Caco-2 (cell line): ENCODE data around the gene LMAN1L. TPM values are rescaled to one million over a fixed set of nuclear protein-coding genes. Genes with fewer than 3 reads are reported as not detected.

ENCODE experiments used
- BruUV-seq: library from RNA; stranded (reverse); fragments of 400-500 nt; replicated peaks from 2 replicates; lab custom pipeline; 2021; lab: Mats Ljungman, UMichigan
- CTCF ChIA-PET: fragments of 300-600 bp; sonication (Branson Sonifier 250); formaldehyde crosslinking; loops from one replicate; lab custom pipeline; 2022; ENCODE audit warnings: antibody characterized with exemption; lab: Charles Lee
- POLR2A ChIA-PET: fragments of 300-600 bp; sonication (Branson Sonifier 250); formaldehyde crosslinking; loops from one replicate; lab custom pipeline; 2022; ENCODE audit warnings: antibody characterized with exemption; lab: Charles Lee
- DNase-seq, 2 experiments: peaks; one replicate each; pipeline versions ENCODE4 v3.0.0 to v3.0.0-alpha.2; 2020 to 2022
- H3K27me3 ChIP-seq: replicated peaks from 2 replicates; pipeline ENCODE4 v1.6.0; 2011; ENCODE audit warnings: low read length; ENCODE audit not compliant: control insufficient read depth, insufficient read depth
- H3K36me3 ChIP-seq: 2 replicates; pipeline ENCODE4 v1.5.1; 2011; ENCODE audit warnings: low read length; ENCODE audit not compliant: control insufficient read depth, insufficient read depth
- H3K4me1 ChIP-seq: fragments of 250-450 bp; sonication (Bioruptor Pico); 2 replicates; pipeline ENCODE4 v1.5.1; 2020; ENCODE audit warnings: mild to moderate bottlenecking
- H3K4me3 ChIP-seq: 2 replicates; pipeline ENCODE4 v1.5.1; 2011; ENCODE audit warnings: low read depth, mild to moderate bottlenecking, control low read depth, low read length
- H3K9me3 ChIP-seq: fragments of 250-450 bp; sonication (Bioruptor Pico); 2 replicates; pipeline ENCODE4 v1.5.1; 2020; ENCODE audit warnings: mild to moderate bottlenecking, moderate library complexity
- H3K27ac Mint-ChIP-seq: one replicate; pipeline ENCODE4 v1.8.0; 2022; ENCODE audit warnings: mixed read lengths; ENCODE audit not compliant: unreplicated experiment
- H3K27me3 Mint-ChIP-seq: one replicate; pipeline ENCODE4 v1.8.0; 2022; ENCODE audit warnings: mixed read lengths; ENCODE audit not compliant: insufficient read depth, unreplicated experiment
- H3K36me3 Mint-ChIP-seq: one replicate; pipeline ENCODE4 v1.8.0; 2022; ENCODE audit warnings: mild to moderate bottlenecking, mixed read lengths; ENCODE audit not compliant: insufficient read depth, unreplicated experiment
- H3K4me1 Mint-ChIP-seq: one replicate; pipeline ENCODE4 v1.8.0; 2022; ENCODE audit warnings: low read depth, mixed read lengths; ENCODE audit not compliant: unreplicated experiment
- H3K4me3 Mint-ChIP-seq: one replicate; pipeline ENCODE4 v1.8.0; 2022; ENCODE audit warnings: mild to moderate bottlenecking, moderate library complexity, mixed read lengths; ENCODE audit not compliant: unreplicated experiment
- H3K9me3 Mint-ChIP-seq: one replicate; pipeline ENCODE4 v1.8.0; 2022; ENCODE audit warnings: mixed read lengths; ENCODE audit not compliant: unreplicated experiment
- intact Hi-C: fragments of 100-400 bp; cut with micrococcal nuclease; formaldehyde crosslinking; loops from one replicate; pipeline ENCODE4 v1.10.0; 2022; ENCODE audit not compliant: unreplicated experiment
- total RNA-seq: library from RNA; stranded (reverse); gene quantifications from 2 replicates; pipeline ENCODE4 v1.2.3, GENCODE V29; 2022
- TF ChIP-seq, protein P1 (sequence below), 2 experiments: fragments of 200-600 bp in 1 of 2; IDR thresholded peaks; 1 replicate in 1 of 2; 2 replicates in 1 of 2; pipeline versions ENCODE4 v1.5.1 to v1.8.0; 2011 to 2022; ENCODE audit warnings: antibody characterized with exemption in 1 of 2, control low read depth in 1 of 2, inconsistent platforms in 1 of 2, low read depth in 1 of 2, low read length in 1 of 2, mild to moderate bottlenecking in 1 of 2, moderate library complexity in 1 of 2; ENCODE audit not compliant: insufficient read depth in 1 of 2, severe bottlenecking in 1 of 2, unreplicated experiment in 1 of 2

The LMAN1L gene
- total RNA-seq, 1 experiment from 2014 or later = not detected

DNA sequence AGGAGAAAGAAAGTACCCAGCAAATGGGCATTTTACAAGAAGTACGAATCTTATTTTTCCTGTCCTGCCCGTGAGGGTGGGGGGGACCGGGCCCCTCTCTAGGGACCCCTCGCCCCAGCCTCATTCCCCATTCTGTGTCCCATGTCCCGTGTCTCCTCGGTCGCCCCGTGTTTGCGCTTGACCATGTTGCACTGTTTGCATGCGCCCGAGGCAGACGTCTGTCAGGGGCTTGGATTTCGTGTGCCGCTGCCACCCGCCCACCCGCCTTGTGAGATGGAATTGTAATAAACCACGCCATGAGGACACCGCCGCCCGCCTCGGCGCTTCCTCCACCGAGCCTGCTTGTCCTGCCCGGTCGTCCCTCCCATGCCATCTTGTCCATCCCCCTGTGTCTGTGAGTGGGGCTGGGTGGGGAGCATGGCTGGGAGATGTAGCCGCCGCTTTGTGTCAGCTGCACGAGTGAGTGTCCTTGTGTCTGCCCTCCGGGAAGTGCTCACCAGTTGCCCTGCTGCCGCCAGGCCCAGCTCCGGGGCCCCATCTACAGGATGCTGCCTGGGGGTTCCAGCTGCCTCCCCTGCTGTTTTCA, 9.7 kb upstream of the LMAN1L start:
- no peaks in the 10 kb centered on the region for H3K9me3 Mint-ChIP-seq
- CTCF ChIA-PET = no interaction called here
- H3K4me1 ChIP-seq = no peaks in the 10 kb centered on the region
- H3K4me3 Mint-ChIP-seq = no peak overlapping the region
- TF ChIP-seq, protein P1, sequence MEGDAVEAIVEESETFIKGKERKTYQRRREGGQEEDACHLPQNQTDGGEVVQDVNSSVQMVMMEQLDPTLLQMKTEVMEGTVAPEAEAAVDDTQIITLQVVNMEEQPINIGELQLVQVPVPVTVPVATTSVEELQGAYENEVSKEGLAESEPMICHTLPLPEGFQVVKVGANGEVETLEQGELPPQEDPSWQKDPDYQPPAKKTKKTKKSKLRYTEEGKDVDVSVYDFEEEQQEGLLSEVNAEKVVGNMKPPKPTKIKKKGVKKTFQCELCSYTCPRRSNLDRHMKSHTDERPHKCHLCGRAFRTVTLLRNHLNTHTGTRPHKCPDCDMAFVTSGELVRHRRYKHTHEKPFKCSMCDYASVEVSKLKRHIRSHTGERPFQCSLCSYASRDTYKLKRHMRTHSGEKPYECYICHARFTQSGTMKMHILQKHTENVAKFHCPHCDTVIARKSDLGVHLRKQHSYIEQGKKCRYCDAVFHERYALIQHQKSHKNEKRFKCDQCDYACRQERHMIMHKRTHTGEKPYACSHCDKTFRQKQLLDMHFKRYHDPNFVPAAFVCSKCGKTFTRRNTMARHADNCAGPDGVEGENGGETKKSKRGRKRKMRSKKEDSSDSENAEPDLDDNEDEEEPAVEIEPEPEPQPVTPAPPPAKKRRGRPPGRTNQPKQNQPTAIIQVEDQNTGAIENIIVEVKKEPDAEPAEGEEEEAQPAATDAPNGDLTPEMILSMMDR (IDR thresholded peaks at IDR 0.05; ENCODE audit: insufficient read depth in 1 of 2, low read depth in 1 of 2, low read length in 1 of 2, severe bottlenecking in 1 of 2, unreplicated experiment in 1 of 2) = no peak
- H3K36me3 Mint-ChIP-seq = peaks cover 37% of the 10 kb centered on the region
- intact Hi-C loops = no loop called here
- H3K27ac Mint-ChIP-seq = no peak overlapping the region
- H3K27me3 Mint-ChIP-seq = no peaks in the 10 kb centered on the region
- no TSS peak for BruUV-seq
- no peak overlapping the region for H3K4me3 ChIP-seq
- H3K27me3 ChIP-seq = no peaks in the 10 kb centered on the region
- POLR2A ChIA-PET = no interaction called here
- H3K9me3 ChIP-seq = no peaks in the 10 kb centered on the region
- H3K4me1 Mint-ChIP-seq = no peaks in the 10 kb centered on the region
- peaks cover 6% of the 10 kb centered on the region for H3K36me3 ChIP-seq
- peak in 1 of 2 experiments; percentile 23 for DNase-seq

GRCh38 chr15:74804935-74805334, 7.7 kb upstream of the LMAN1L start:
- Mint-ChIP-seq H3K4me3 (no peak overlapping the region), H3K27ac (no peak overlapping the region), H3K4me1 (no peaks in the 10 kb centered on the region), H3K36me3 (peaks cover 37% of the 10 kb centered on the region), H3K27me3 (no peaks in the 10 kb centered on the region), H3K9me3 (no peaks in the 10 kb centered on the region)
- POLR2A ChIA-PET = interaction anchor here (0.6 kb wide), 1 partner anchor 19 kb away, joined by 3 read pairs; no protein-coding TSS in a partner anchor
- no TSS peak for BruUV-seq
- no peak for DNase-seq
- intact Hi-C loops = no loop called here
- CTCF ChIA-PET = interaction anchor here (1.0 to 1.1 kb wide), 3 partner anchors 15 to 36 kb away, joined by 3 to 4 read pairs (median 3); no protein-coding TSS in a partner anchor
- H3K36me3 ChIP-seq = peaks cover 6% of the 10 kb centered on the region
- TF ChIP-seq, protein P1 (IDR thresholded peaks at IDR 0.05; ENCODE audit: insufficient read depth in 1 of 2, low read depth in 1 of 2, low read length in 1 of 2, severe bottlenecking in 1 of 2, unreplicated experiment in 1 of 2) = no peak
- H3K4me1 ChIP-seq = no peaks in the 10 kb centered on the region
- H3K4me3 ChIP-seq = no peak overlapping the region
- no peaks in the 10 kb centered on the region for H3K9me3 ChIP-seq
- H3K27me3 ChIP-seq = no peaks in the 10 kb centered on the region

DNA sequence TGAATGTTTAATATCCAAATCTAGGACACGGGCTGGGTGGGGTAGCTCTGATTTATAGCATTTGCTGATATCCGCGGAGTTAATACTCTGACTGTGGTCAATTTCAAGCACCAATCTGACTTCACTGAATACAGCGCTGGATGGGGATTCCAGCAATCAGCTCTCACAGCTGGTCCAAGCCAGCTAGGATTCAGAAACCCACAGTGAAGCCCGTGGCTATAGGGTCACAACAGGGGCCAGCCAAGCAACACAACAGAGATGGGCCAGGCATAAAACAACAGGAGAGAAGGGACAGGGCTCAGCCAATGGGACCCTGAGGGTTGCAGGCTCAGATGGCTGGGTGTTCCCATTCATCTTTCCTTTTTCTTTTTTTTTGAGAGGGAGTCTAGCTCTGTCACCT, 5.4 kb upstream of the LMAN1L start:
- Histone ChIP-seq H3K27me3 (no peaks in the 10 kb centered on the region), H3K4me1 (no peaks in the 10 kb centered on the region), H3K4me3 (no peak overlapping the region), H3K36me3 (no peaks in the 10 kb centered on the region), H3K9me3 (no peaks in the 10 kb centered on the region)
- Mint-ChIP-seq H3K4me3 (no peak overlapping the region), H3K9me3 (no peaks in the 10 kb centered on the region), H3K27ac (no peak overlapping the region), H3K4me1 (no peaks in the 10 kb centered on the region), H3K27me3 (no peaks in the 10 kb centered on the region), H3K36me3 (peaks cover 26% of the 10 kb centered on the region)
- CTCF ChIA-PET = no interaction called here
- DNase-seq = no peak
- no TSS peak for BruUV-seq
- intact Hi-C loops = no loop called here
- POLR2A ChIA-PET = no interaction called here
- TF ChIP-seq, protein P1 (IDR thresholded peaks at IDR 0.05; ENCODE audit: insufficient read depth in 1 of 2, low read depth in 1 of 2, low read length in 1 of 2, severe bottlenecking in 1 of 2, unreplicated experiment in 1 of 2) = no peak
